SW480 (cell line): ENCODE measurements around the gene RBM47.
"Not testable (repeated sequence)": the region's sequence is repeated elsewhere in the genome, so short reads cannot be mapped to it uniquely, and the experiment has no call there.

Source experiments
- DNase-seq: peaks from one replicate; pipeline ENCODE4 v3.0.0-alpha.2; 2016; ENCODE audit warnings: low spot score

RBM47 gene

DNA sequence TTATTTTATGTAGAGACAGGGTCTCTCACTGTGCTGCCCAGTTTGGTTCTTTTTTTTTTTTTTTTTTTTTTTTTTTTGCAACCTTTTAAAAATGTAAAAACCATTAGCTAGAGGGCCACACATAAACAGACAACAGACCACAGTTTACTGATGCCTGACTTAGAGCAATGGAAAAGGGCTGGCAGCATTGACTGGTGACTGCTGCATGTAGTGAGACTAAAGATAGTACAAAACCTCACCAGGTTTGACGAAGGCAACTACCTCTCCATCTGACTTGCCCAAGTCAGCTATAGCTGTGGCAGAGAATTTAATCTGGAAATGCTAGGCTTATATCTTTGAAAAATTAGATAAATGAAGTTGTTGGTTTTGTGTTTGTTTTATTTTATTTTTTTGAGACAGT is 102.9 kb downstream of the RBM47 start:
- DNase-seq = no peak

DNA sequence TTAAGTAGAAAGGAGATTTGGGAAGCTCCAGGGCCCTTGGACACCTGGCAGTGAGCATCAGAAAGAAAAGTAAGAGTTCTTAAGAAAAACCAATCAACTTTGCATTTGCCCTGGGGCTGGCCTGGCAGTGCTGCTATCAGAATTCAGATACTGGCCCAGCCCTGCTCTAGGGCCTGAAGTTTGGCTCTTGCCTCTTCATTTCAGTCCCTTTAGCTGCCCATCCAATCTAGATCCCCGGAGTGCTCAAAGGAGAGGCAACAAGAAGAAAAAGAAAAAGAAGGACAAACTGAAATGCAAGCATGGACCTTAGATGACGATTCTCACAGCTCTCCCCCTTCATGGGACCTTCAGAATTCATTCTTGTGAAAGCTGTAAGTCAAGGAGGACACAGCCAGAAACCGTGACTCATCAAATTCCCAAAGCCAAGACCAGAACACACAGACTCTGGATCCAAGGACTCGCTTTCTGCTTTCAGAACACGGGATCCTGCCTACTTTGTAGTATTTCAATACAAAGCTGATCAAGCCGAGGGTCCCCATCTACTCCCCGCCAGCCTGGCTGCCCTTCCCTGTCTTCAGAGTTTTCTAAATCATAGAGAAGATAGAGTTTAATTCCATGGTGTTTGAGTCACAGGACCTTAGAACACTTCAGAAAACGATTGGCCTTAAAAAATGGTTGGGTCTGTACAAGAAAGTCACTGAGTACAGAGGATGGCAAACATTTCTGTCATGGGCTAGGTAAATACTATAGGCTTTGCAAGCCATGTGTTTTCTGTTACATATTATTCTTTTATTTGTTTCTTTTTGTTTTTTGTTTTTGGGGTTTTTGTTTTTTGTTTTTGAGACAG is 103.7 kb downstream of the RBM47 start:
- DNase-seq = no peak

DNA sequence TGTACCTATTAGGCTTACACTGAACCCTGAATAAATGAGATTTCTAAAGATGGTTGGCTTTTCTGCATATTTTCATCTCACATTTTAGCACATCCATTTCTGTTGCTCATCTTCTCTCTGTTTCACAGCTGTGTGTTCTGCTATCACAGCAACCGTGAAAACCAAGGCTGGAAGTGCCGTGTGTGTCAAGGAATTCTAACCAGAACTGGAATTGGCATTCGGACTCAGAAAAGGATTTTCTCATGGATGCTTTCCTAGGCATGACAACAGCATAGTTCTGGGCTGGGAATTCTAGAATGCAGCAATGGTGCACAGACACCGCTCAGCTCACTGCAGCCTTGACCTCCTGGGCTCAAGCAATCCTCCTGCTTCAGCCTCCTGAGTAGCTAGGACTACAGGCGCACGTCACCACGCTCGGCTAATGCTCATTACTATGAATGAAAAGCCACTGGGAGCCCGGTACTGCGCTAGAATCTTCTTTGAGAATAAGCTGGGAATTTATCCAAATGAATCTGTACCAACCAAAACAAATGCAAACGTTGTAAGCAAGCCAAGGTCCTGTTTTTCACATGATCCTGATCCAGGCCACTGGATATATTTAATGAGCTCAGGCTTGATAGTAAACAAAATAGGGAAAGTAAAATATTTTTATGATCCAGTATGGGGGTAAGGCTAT is 105.2 kb downstream of the RBM47 start:
- no peak for DNase-seq

DNA sequence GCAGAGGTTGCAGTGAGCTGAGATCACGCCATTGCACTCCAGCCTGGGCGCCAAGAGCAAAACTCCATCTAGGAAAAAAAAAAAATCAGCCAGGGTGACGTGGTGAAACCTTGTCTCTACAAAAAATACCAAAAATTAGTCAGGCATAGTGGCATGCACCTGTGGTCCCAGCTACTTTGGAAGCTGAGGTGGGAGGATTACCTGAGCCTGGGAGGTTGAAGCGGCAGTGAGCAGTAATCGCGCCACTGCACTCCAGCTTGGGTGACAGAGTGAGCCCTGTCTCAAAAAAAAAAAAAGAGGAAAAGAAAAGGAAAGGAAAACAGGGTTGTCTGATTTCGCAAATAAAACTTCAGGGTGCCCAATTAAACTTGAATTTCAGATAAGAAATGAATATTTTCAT is 106.1 kb downstream of the RBM47 start:
- DNase-seq = no peak

GRCh38 chr4:40521957-40522356 is 107.7 kb downstream of the RBM47 start:
- no peak for DNase-seq

DNA sequence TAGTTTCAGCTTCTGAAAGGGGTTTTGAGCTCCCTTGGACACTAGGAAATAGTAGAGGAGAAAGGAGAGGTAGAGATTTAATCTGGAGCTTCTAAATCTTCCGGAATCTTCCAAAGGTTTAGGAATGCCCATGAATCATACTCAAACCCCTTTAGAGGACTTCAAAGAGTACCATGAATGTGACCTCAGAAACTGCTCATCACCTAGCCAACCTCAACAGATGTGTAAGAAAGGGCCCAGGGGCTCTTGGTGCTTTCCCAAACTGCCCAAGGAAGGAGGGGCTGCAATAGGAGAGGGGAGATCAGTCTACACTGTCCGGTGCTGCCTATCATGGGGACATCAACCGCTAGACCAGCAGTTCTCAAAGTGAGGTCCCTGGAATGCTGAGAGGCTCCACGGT is 109.1 kb downstream of the RBM47 start:
- peak; percentile 14 for DNase-seq

DNA sequence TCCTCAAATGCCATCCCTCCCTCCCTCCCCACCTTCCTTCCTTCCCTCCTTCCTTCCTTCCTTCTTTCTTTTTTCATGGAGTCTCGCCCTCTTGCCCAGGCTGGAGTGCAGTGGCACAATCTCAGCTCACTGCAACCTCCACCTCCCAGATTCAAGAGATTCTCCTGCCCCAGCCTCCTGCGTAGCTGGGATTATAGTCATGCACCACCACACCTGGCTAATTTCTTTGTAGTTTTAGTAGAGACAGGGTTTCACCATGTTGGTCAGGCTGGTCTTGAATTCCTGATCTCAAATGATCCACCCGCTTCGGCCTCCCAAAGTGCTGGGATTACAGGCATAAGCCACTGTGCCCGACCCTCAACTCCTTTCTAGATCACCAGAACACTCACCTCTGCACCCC is 112.6 kb downstream of the RBM47 start:
- DNase-seq = not testable (repeated sequence)

- no peak for DNase-seq
Measured at GRCh38 chr4:40516651-40517050, 113.0 kb downstream of the RBM47 start.

GRCh38 chr4:40515398-40516293 is 114.0 kb downstream of the RBM47 start:
- DNase-seq = peak; percentile 75

DNA sequence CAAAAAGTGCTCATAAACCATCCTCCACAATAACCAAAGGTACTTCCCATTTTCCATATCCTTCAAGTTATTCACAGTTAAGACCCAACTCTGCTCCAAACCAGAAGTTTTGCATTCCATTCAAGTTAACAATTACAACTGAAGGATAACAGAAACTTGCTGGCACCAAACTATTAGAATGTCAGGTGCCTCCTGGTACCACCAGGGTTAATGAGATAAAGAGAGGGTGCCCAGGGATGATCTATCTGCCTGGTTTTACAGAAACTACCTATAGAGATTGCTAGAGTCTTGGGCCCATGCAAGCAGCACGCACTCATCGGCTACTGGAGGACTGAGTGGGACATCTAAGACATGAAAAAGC is 114.6 kb downstream of the RBM47 start:
- peak; percentile 28 for DNase-seq

DNA sequence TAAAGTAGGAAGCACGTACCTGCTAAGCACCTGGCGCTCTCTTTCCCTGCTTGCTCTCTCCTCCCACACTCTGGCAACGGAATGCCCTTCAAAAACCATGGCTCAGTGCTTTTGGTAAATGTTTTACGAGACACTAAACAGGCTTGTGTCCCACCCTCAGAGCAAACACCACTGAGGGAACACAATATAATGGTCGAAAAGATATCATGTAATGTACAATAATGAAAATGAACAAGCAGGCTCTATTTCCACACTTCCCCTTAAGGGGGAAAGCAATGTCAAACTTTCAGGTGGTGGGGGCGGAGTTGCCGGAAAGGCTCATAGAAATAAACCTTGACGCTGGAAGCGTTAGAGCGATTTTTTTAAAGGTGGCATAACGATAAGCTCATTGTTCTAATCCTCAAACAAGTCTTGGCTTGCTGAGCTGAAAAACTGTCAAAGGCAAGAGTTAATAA is 115.1 kb downstream of the RBM47 start:
- DNase-seq = peak; percentile 54

DNA sequence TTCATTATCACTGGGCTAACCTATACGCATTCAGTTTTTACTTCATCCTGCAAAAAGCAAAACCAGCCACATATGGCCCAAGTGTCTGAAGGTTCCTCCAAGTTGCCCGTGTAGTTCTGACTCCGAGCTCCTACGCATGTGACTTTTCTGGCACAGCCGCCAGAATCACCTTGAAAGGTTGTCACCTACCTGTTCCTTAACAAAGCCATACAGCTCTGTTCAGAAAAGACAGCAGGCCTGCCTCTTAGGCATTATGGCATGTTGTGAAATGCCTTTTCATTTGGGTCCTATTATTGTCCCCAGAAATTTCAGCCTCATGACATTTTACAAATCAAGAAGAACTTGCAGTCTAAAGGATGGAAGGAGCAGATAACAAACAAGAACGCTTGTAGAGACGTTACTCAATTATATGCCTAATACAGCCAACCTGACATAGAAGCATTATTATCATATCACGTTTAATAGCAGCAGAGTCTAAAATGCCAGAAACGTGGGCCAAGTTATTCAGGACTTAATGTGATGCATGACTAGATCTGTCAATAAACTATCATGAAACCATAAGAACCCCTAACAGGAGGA is 118.5 kb downstream of the RBM47 start:
- no peak for DNase-seq

- DNase-seq = no peak
Measured at GRCh38 chr4:40507977-40508376, 121.7 kb downstream of the RBM47 start.

- no peak for DNase-seq
Measured at GRCh38 chr4:40506492-40506891, 123.2 kb downstream of the RBM47 start.

DNA sequence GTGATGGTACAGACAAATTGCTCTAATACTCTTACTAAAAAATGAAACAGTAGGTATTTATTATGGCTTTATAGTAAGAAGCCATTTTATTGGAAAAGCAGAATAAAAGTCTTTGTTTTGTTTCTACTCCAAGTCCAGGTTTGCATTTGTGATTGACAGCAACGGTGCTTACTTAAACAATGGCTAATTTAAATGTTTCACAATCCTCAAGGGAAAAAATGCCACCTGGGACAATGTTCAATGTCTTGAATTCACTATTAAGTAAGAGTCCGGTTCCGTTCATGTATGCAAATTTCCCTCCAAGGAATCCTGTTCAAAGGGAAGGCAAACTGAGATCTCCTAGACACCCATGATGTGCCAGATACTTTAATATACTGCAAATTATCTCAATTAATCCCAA is 123.6 kb downstream of the RBM47 start:
- DNase-seq = no peak

DNA sequence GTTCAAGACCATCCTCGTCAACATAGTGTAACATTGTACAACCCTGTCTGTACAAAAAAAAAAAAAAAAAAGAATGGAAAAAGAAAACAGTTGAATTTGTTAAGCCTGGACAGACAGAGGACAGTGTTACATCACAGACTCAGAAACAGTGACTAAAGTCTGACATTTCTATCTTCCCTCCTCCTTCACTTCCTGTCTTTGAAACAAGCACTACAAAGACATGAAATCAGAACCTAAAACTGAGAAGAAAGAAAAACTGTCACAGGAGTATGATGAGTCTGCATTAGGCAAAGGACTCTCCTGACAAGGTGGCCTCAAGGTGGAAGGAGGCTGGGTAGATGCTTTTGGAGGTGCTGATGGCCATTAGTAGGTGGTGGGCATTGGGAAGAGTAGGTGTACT is 126.7 kb downstream of the RBM47 start:
- no peak for DNase-seq

DNA sequence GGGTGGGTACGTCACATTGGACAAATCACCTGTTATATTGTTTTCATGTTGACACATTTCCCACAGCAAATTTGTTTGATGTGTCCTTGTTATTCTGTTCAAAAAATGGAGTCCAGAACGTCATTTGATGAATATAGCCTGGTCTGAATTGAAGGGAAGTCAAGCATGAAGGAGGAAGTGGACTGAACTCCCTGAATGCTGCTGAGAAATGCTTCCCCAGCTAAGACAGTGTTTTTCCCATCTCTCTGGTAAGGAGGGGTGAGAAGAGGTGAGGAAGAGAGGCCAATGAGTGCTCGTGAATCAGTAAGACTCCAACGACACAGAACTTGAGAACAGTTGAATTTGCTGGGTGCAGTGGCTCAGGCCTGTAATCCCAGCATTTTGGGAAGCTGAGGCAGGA is 127.4 kb downstream of the RBM47 start:
- DNase-seq = no peak

GRCh38 chr4:40500781-40501180 is 128.9 kb downstream of the RBM47 start:
- DNase-seq = no peak

GRCh38 chr4:40493160-40493559 is 136.5 kb downstream of the RBM47 start:
- no peak for DNase-seq

DNA sequence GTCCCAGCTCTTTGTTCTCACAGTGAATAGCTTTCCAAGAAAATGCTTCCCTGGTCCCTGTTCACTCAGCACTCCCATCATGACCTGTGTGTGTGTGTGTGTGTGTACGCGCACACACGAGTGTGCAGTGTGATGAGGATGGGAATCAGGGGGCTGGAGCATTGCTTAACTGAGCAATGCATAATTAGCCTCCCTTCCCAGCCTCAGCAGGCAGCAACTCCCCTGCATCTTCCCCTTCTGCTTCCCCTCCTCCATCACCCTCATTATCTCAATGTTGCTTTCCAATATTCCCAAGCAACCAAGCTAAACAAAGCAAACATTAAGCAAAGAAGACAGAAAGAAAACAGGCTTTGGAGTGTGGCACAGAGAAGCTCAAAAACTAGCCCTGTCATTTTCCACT is 137.0 kb downstream of the RBM47 start:
- no peak for DNase-seq

DNA sequence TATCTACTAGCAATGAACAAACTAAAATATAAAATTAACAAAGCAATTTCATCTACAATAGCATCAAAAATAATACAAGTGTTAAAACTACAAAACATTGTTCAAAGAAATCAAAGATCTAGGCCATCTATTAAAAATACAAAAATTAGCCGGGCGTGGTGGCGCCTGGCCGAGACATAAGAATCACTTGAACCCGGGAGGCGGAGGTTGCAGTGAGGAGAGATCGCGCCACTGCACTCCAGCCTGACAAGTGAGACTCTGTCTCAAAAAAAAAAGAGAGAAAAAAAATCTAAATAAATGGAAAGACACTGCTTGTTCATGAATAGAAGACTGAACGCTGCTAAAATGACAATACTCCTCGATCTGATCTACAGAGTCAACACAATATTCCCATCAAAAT is 139.2 kb downstream of the RBM47 start:
- DNase-seq = no peak

DNA sequence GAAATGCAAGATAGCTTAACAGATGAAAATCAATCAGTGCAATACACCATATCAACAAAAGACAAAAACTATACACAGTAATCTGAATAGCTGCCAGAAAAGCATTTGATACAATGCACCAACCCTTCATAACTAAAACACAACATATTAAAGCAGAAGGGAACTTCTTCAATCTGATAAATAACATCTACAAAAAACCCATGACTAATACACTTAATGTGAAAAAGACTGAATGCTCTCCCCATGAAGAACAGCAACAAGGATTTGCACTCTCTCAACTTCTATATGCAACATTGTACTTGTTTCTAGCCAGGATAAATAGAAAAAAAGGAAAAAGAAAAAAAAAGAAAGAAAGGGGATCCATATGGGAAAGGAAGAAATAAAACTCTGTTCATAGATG is 139.7 kb downstream of the RBM47 start:
- no peak for DNase-seq
